ENCODE measurements around the gene MYBPC2. TPM values are rescaled to one million over a fixed set of nuclear protein-coding genes. Genes with fewer than 3 reads are reported as not detected.

The MYBPC2 gene
- polyA plus RNA-seq, 1 experiment: not detected

- Histone ChIP-seq H3K36me3 (ENCODE audit: control insufficient read depth, insufficient read depth, low read length) (no peaks in the 10 kb centered on the region), H3K27me3 (ENCODE audit: control insufficient read depth, insufficient read depth, low read length) (peaks cover 2% of the 10 kb centered on the region), H3K4me3 (ENCODE audit: low read depth, low read length) (no peak overlapping the region)
- ChIA-PET POLR2A (no interaction called here), CTCF (interaction anchor here (0.9 to 1.2 kb wide), 2 partner anchors 24 to 100 kb away, joined by 3 read pairs; partner anchors contain the start of gene MYBPC2)
- no peak for TF ChIP-seq CTCF (IDR thresholded peaks at IDR 0.05; ENCODE audit: insufficient read depth, low read depth, low read length)
- no peak for DNase-seq (ENCODE audit: low read depth)
These were observed 24.6 kb downstream of the MYBPC2 start for GRCh38 chr19:50457300-50457699.

DNA sequence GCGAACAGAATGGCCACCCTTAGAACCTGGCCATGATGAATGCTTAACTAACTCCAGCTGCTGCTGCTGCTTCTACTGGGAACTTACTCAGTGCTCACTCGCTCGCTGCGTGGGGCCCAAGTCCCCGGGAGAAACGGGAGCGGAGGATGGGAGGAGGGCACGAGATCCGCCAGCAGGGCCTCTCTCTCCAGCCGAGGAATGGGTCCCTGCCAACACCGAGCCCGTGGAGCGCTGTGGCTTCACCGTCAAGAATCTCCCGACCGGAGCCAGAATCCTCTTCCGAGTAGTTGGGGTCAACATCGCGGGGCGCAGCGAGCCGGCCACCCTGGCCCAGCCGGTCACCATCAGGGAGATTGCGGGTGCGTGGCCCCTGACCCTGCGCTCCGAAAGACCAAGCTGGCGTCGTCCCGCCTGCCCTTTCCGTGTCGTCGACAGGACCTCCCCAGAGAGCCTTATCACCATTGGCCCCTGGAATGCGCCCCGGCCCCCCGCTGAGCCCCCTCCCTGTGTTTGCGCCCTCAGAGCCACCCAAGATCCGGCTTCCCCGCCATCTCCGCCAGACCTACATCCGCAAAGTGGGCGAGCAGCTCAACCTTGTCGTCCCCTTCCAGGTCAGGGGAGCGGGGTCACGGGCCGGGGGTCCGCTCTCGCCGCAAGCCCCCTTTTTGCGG lies 25.8 kb downstream of the MYBPC2 start:
- Histone ChIP-seq H3K4me3 (ENCODE audit: low read depth, low read length) (no peak overlapping the region), H3K36me3 (ENCODE audit: control insufficient read depth, insufficient read depth, low read length) (no peaks in the 10 kb centered on the region), H3K27me3 (ENCODE audit: control insufficient read depth, insufficient read depth, low read length) (peaks cover 2% of the 10 kb centered on the region)
- no peak for TF ChIP-seq CTCF (IDR thresholded peaks at IDR 0.05; ENCODE audit: insufficient read depth, low read depth, low read length)
- ChIA-PET POLR2A (no interaction called here), CTCF (interaction anchor here (0.6 to 1.4 kb wide), 4 partner anchors 71 to 101 kb away, joined by 3 to 6 read pairs (median 3); no protein-coding TSS in a partner anchor)
- DNase-seq (ENCODE audit: low read depth): no peak

- CTCF ChIA-PET: interaction anchor here (1.3 to 1.4 kb wide), 2 partner anchors 91 to 101 kb away, joined by 3 to 6 read pairs; no protein-coding TSS in a partner anchor
These were observed 26.4 kb downstream of the MYBPC2 start for GRCh38 chr19:50459067-50459456.

GRCh38 chr19:50459638-50460037 lies 26.9 kb downstream of the MYBPC2 start:
- no peaks in the 10 kb centered on the region for H3K36me3 ChIP-seq (ENCODE audit: control insufficient read depth, insufficient read depth, low read length)
- DNase-seq (ENCODE audit: low read depth): no peak
- CTCF ChIA-PET: interaction anchor here (1.4 to 7.8 kb wide), 5 partner anchors 10 to 103 kb away, joined by 4 to 82 read pairs (median 9); partner anchors contain the start of genes NAPSA and POLD1
- no peak overlapping the region for H3K4me3 ChIP-seq (ENCODE audit: low read depth, low read length)
- peaks cover 2% of the 10 kb centered on the region; the same call in 1 of the 2 replicates for H3K27me3 ChIP-seq (ENCODE audit: control insufficient read depth, insufficient read depth, low read length)
- TF ChIP-seq CTCF (IDR thresholded peaks at IDR 0.05; ENCODE audit: insufficient read depth, low read depth, low read length): no peak
- POLR2A ChIA-PET: no interaction called here

More at GRCh38 chr19:50459067-50459456, 26.4 kb downstream of the MYBPC2 start:
- Histone ChIP-seq H3K36me3 (ENCODE audit: control insufficient read depth, insufficient read depth, low read length) (no peaks in the 10 kb centered on the region), H3K4me3 (ENCODE audit: low read depth, low read length) (no peak overlapping the region), H3K27me3 (ENCODE audit: control insufficient read depth, insufficient read depth, low read length) (peaks cover 2% of the 10 kb centered on the region)
- no peak for TF ChIP-seq CTCF (IDR thresholded peaks at IDR 0.05; ENCODE audit: insufficient read depth, low read depth, low read length)
- POLR2A ChIA-PET: no interaction called here
- no peak for DNase-seq (ENCODE audit: low read depth)

DNA sequence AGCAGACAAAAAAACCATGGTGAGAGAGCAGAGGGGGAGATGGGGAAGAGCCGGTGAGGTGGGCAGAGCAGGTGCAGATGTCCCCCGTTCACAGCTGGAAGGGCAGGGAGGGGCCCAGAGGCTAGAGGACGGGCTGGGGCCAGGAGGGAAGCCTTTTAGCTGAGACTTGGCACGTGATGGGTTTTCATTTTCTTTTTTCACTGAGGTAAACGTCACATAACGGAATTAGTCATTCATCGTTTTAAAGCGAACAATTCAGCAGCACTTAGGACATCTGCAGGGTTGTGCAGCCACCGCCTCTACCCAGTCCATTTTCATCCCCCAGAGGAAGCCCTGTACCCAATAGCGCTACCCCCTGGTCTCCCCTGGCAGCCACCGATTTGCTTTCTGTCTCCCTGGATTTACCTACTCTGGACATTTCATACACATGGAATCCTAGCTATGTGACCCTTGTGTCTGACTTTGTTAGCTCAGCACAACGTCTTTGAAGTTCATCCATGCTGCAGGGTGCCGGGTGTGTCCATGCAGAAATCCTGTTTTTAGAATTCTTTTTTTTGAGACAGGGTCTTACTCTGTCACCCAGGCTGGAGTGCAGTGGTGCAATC lies 27.6 kb downstream of the MYBPC2 start:
- ChIA-PET CTCF (interaction anchor here (0.7 to 7.8 kb wide), 17 partner anchors 8 to 108 kb away, joined by 3 to 82 read pairs (median 4); partner anchors contain the start of genes NAPSA, NR1H2 and POLD1), POLR2A (interaction anchor here (1.0 kb wide), 1 partner anchor 92 kb away, joined by 3 read pairs; no protein-coding TSS in a partner anchor)
- Histone ChIP-seq H3K4me3 (ENCODE audit: low read depth, low read length) (no peak overlapping the region), H3K36me3 (ENCODE audit: control insufficient read depth, insufficient read depth, low read length) (no peaks in the 10 kb centered on the region), H3K27me3 (ENCODE audit: control insufficient read depth, insufficient read depth, low read length) (peaks cover 2% of the 10 kb centered on the region; the same call in 1 of the 2 replicates)
- DNase-seq (ENCODE audit: low read depth): no peak
- no peak for TF ChIP-seq CTCF (IDR thresholded peaks at IDR 0.05; ENCODE audit: insufficient read depth, low read depth, low read length)
